Peyer's patch (tissue), 4 donors: ENCODE results near the gene MUC15.

Source experiments
- POLR2A ChIP-seq, 2 donors: fragments of 450-650 bp; IDR thresholded peaks; one replicate each; pipeline ENCODE4 v1.5.1; 2017; ENCODE audit warnings: antibody characterized with exemption in 2 of 2, mild to moderate bottlenecking in 2 of 2, moderate library complexity in 2 of 2
- TF ChIP-seq, protein P1 (sequence below), 6 experiments: fragments of 450-650 bp in 4 of 6; fragments of 200-600 bp in 2 of 6; sonication (generic) in 1 of 6; IDR thresholded peaks; one replicate each; pipeline ENCODE4 v1.5.1; 2017 to 2019; ENCODE audit warnings: antibody characterized with exemption in 6 of 6, mild to moderate bottlenecking in 3 of 6, moderate library complexity in 1 of 6

DNA sequence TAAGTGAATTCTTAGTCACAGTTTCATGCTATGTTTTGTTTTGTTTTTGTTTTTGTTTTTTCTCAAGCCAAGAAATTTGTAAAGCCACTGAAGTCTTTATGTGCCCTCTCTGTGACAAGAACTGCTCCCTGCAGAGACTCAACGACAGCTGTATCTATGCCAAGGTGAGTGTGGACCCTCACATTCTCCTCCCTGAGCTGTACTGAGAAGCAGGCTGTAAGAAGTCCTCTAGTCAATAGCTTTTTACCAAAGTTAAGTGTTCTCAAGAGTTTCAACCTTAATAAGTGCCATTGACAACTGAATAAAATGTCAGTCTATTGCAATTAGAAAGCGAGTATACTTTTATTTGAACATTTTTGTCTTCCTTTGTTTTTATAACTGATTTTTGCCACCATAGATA is 18.9 kb downstream of the MUC15 start:
- TF ChIP-seq, protein P1, sequence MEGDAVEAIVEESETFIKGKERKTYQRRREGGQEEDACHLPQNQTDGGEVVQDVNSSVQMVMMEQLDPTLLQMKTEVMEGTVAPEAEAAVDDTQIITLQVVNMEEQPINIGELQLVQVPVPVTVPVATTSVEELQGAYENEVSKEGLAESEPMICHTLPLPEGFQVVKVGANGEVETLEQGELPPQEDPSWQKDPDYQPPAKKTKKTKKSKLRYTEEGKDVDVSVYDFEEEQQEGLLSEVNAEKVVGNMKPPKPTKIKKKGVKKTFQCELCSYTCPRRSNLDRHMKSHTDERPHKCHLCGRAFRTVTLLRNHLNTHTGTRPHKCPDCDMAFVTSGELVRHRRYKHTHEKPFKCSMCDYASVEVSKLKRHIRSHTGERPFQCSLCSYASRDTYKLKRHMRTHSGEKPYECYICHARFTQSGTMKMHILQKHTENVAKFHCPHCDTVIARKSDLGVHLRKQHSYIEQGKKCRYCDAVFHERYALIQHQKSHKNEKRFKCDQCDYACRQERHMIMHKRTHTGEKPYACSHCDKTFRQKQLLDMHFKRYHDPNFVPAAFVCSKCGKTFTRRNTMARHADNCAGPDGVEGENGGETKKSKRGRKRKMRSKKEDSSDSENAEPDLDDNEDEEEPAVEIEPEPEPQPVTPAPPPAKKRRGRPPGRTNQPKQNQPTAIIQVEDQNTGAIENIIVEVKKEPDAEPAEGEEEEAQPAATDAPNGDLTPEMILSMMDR (IDR thresholded peaks at IDR 0.05) = no peak
- no peak for TF ChIP-seq POLR2A (IDR thresholded peaks at IDR 0.05)
